Thymus (tissue), 2 donors: ENCODE data around the gene TRPM1. TPM values are rescaled to one million over a fixed set of nuclear protein-coding genes. Genes with fewer than 3 reads are reported as not detected.

Experiments used
- polyA plus RNA-seq: library from polyadenylated mRNA; stranded (reverse); fragments of 200-250 nt; gene quantifications from one replicate; pipeline ENCODE4 v1.2.3, GENCODE V29; 2013
- total RNA-seq: library from RNA; stranded (reverse); fragments of 120-200 nt; gene quantifications from one replicate; pipeline ENCODE4 v1.2.4, GENCODE V29; 2013
- donor health status: healthy.

Gene TRPM1
- total and polyA plus RNA-seq, 2 donors = 0.02 to 0.09 TPM

Other genes with a start within 250 kb of the TRPM1 start
- 14.6 TPM for gene FAN1, start 197.8 kb downstream of the TRPM1 start, total RNA-seq
- gene FAN1, start 197.8 kb downstream of the TRPM1 start, polyA plus RNA-seq = 17.9 TPM
- gene MTMR10, start 110.1 kb downstream of the TRPM1 start, total RNA-seq = 19.8 TPM
- gene MTMR10, start 110.1 kb downstream of the TRPM1 start, polyA plus RNA-seq = 17.2 TPM
- gene KLF13, start 225.1 kb upstream of the TRPM1 start, total RNA-seq = 158 TPM
- gene KLF13, start 225.1 kb upstream of the TRPM1 start, polyA plus RNA-seq = 107 TPM